ENCODE data around the gene ZSCAN32.

DNA sequence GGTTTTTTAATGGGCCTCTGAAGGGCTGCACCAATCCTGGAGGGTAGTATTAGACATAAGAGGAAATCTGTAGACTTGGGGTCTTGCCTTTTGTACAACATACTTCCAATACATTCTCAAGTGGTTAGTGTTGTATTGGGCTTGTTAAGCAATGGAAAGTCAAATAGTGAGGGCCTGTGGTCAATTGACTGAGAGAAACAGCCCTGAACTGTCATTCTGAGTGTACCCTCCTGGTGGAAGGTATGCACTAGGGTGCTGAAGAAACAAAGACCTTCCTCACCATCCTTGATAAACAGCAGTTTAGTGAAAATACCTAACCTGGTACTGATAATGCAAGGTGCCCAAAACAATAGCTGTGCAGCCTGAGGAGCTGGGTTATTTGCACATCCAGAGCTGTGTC is 22.9 kb downstream of the ZSCAN32 start:
- TF ChIP-seq, protein P1, sequence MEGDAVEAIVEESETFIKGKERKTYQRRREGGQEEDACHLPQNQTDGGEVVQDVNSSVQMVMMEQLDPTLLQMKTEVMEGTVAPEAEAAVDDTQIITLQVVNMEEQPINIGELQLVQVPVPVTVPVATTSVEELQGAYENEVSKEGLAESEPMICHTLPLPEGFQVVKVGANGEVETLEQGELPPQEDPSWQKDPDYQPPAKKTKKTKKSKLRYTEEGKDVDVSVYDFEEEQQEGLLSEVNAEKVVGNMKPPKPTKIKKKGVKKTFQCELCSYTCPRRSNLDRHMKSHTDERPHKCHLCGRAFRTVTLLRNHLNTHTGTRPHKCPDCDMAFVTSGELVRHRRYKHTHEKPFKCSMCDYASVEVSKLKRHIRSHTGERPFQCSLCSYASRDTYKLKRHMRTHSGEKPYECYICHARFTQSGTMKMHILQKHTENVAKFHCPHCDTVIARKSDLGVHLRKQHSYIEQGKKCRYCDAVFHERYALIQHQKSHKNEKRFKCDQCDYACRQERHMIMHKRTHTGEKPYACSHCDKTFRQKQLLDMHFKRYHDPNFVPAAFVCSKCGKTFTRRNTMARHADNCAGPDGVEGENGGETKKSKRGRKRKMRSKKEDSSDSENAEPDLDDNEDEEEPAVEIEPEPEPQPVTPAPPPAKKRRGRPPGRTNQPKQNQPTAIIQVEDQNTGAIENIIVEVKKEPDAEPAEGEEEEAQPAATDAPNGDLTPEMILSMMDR (IDR thresholded peaks at IDR 0.05) = no peak
- TF ChIP-seq POLR2A (IDR thresholded peaks at IDR 0.05) = no peak
- TF ChIP-seq POLR2AphosphoS5 (IDR thresholded peaks at IDR 0.05) = no peak
